Measurements from ENCODE around the gene AKR1B1.

AKR1B1 gene

DNA sequence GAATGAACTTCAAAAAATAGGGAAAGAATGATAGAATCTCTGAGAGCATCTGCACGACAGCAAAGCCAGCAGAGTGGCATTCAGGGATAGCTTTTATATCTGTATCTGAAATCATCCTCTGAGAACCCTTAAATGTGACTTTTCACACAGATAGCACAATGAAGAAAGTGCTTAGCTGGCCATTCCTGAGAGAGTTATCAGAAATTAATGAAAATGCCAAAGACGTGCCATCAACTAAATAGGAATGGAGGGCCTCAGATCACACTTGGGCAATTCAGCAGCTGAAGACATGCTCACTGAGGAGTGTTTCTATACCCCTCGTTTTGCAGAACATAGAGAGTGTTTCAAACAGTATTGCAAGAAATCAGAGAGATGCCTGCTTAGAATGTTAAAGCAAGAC, 51.6 kb downstream of the AKR1B1 start:
- no peak for DNase-seq

DNA sequence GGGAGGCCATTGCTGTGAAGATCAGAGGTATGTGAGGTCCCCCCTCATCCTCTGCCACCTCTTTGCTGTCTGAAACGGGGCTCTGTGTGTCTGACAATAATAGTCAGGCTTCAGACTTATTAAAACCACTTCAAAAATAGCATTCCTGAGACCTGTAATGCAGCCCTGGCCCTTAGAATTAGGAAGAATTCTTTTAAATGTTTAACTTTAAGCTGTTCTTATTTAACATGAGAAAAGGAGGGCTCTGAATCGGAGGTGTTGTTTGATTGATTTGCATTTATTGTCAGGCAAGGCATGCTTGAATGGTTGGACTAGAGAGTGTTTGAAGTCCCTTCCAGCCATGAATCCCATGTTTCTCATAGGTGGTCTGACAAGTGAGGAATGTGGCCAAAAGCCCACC, 52.5 kb downstream of the AKR1B1 start:
- DNase-seq, result no peak

DNA sequence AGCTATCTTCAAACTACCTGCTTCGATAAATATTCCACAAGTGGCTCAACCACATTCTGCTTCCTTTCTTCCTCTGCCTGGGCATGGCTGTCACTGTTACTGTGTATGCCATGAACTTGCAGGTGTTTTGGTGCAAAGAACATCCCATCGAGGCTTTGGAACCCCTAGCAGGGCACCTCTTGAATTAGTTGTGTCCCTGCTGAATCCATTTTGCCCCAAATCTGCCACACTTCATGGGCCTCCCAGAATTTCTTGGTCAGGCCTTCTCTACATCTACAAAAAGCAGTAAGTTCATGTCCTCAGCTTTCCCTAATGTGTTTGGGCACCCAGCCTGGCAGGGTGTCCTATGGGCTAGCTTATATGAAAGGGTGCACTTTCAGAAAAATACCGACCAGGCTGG, 53.6 kb downstream of the AKR1B1 start:
- DNase-seq, result no peak

DNA sequence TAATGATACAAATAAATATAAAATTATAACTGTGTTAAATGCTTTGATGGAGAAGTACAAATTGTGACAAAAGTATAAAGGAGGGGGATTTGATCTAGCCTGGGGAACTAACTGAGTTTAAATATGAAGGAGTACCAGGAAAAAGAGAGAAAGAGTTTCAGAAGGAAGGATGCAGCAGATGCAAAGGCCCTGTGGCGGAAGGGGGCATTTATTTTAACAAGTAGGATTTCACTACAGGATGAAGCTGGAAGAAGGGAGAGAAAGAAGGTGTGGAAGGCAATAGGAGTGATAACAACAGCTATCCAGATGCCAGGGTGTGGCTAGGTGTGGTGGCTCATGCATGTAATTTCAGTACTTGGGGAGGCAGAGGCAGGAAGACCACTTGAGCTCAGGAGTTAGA, 55.8 kb downstream of the AKR1B1 start:
- DNase-seq, result no peak

DNA sequence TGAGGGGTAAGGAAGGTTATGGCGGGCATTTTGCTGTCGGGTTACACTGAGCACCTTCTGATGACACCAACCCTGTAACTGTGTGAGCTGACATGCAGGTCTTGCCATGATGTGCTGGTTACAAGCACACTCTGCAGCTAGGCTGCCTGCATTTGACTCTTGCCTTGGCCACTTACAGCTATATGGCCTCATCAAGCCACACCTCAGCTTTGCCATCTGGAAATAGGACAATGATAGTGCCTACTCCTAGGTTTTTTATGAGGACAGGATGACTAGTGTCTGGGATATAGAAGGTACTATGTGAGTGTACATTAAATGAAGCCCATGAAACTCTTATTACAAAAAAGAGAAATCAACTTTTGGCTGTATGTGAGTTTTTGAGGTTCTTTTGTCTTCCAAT, 58.0 kb downstream of the AKR1B1 start:
- DNase-seq, result no peak

DNA sequence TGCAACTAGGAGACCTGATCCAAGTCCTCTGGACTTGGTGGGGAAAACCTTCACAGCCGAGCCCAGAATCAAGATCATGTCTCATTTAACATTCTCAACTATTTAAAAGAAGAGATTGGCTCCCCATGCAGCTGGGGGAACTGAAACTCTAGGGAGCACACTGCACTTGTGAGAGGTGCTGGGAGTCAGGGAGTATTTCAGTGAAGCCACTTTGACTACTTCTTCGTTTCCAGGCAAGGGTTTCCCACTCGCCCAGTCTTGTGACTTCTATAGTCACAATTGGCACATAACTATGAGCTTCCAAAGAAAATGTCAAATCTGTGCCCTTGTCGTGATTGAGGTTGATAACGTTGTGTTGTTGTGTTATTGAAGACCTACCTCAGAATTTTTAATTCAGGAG, 62.9 kb downstream of the AKR1B1 start:
- no peak for DNase-seq

DNA sequence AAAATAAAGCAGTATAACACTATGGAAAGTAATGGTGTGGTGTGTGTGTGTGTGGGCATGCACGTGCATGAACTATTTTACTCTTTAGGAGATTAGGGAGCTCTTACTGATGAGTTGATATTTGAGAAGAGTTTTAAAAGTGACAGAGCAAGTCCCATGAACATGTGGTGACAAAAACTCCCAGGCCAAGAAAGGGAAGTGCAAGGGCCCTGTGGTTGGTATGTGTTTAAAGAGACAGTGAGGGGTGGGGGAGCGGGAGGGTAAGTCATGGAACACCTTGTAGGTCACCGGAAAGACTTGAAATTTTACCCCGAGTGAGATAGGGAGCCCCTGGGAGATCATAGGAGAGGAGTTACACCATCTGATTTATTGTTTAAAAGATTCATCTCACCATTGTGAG, 63.3 kb downstream of the AKR1B1 start:
- DNase-seq, result no peak

DNA sequence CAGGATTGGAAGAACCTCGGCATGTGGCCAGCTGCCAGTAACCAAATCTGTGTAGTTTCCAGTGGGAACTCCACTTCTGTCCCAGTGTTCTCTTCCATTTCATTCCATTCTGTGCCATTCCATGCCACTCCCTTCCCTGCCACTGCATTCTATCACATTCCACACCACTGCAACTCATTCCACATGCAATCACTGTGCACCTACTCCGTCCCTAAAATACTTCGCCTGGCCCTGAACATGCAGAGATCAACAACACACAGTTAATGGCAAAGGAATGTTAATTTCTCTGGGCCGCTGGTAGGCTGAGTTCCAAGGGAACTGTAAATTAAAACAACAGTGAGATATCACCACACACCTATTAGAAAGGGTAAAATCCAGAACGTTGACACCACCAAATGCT, 64.8 kb downstream of the AKR1B1 start:
- no peak for DNase-seq

Data from activated CD4-positive, alpha-beta T cell treated with anti-CD3 and anti-CD28 coated beads, Interleukin-2, amount 50 U/mL, for 48 hours (primary cell).